SK-N-SH treated with all-trans-retinoic acid at 6 μM for 48 hours (cell line): Measurements from ENCODE around the gene CTU1.

ENCODE experiments used
- ARNTL ChIP-seq: fragments of 450-650 bp; formaldehyde crosslinking; IDR thresholded peaks from 2 replicates; pipeline ENCODE4 v1.5.0; 2020; ENCODE audit warnings: low read depth, mild to moderate bottlenecking, moderate library complexity, borderline replicate concordance
- OSR1 ChIP-seq: fragments of 250-450 bp; sonication (Bioruptor Pico); IDR thresholded peaks from 2 replicates; pipeline ENCODE4 v1.8.0; 2022; ENCODE audit warnings: moderate library complexity, mild to moderate bottlenecking, inconsistent platforms
- POU6F1 ChIP-seq: fragments of 250-450 bp; sonication (Bioruptor Pico); IDR thresholded peaks from 2 replicates; pipeline ENCODE4 v1.8.0; 2021; ENCODE audit warnings: low read depth, mild to moderate bottlenecking, moderate library complexity, borderline replicate concordance
- RARB ChIP-seq: fragments of 250-450 bp; sonication (Bioruptor Pico); IDR thresholded peaks from 2 replicates; pipeline ENCODE4 v1.8.0; 2021; ENCODE audit warnings: mild to moderate bottlenecking, moderate library complexity
- TOX ChIP-seq: fragments of 250-450 bp; sonication (Bioruptor Pico); IDR thresholded peaks from 2 replicates; pipeline ENCODE4 v1.8.0; 2021; ENCODE audit warnings: mild to moderate bottlenecking, moderate library complexity, borderline replicate concordance
- ZFP30 ChIP-seq: fragments of 450-650 bp; formaldehyde crosslinking; IDR thresholded peaks from 2 replicates; pipeline ENCODE4 v1.5.0; 2022; ENCODE audit warnings: mild to moderate bottlenecking, moderate library complexity
- ZNF565 ChIP-seq: fragments of 450-650 bp; formaldehyde crosslinking; conservative IDR thresholded peaks from 2 replicates; pipeline ENCODE4 v1.5.0; 2020; ENCODE audit warnings: low read depth, mild to moderate bottlenecking, moderate library complexity
- TF ChIP-seq, protein P1 (sequence below): fragments of 250-450 bp; sonication (Bioruptor Pico); IDR thresholded peaks from 2 replicates; pipeline ENCODE4 v1.5.1; 2021; ENCODE audit warnings: mild to moderate bottlenecking, moderate library complexity
- TF ChIP-seq, protein P2 (sequence below): fragments of 250-450 bp; sonication (Bioruptor Pico); IDR thresholded peaks from 2 replicates; pipeline ENCODE4 v1.8.0; 2020; ENCODE audit warnings: mild to moderate bottlenecking, moderate library complexity, borderline replicate concordance
- TF ChIP-seq, protein P3 (sequence below): fragments of 250-450 bp; sonication (Bioruptor Pico); IDR thresholded peaks from 2 replicates; pipeline ENCODE4 v1.5.0; 2020; ENCODE audit warnings: mild to moderate bottlenecking, moderate library complexity

DNA sequence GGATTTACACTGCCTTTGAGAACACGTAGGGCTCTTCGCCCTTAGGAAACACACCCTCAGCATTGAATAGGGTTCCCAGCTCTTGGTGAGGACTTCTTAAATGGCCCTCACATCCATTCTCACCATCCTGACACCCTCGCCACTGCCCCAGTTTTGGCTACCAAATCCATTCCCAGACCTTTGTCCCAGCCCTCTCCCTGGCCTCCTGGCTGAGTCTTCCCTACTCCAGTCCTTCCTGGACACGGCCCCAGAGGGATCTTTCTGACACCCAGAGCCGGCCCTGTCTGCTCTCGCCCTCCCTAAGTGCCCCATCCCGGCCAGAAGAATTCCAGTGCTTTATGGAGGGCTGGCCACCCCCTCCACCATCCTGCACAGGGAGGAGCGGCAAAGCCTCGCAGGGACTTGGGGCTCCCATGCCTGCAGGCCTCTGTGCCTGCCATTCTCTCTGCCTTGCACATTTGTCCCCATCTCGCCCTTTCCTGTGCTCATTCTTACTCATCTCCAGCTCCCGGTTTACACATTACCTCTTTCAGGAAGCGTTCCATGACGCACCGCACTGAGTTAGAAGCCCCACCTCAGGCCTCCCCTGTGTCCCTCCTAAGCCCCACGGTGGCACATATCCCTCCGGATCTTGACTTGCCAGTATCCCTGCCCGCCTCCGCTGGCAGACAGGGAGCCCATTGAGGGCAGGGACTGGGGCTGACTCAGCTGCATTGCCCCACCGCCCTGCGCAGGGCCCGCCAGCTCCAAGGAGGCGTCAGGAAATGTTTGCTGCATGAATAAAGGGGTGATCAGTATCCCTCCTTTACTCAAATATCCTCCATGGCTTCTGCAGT lies 14.5 kb downstream of the CTU1 start:
- TF ChIP-seq, protein P1, sequence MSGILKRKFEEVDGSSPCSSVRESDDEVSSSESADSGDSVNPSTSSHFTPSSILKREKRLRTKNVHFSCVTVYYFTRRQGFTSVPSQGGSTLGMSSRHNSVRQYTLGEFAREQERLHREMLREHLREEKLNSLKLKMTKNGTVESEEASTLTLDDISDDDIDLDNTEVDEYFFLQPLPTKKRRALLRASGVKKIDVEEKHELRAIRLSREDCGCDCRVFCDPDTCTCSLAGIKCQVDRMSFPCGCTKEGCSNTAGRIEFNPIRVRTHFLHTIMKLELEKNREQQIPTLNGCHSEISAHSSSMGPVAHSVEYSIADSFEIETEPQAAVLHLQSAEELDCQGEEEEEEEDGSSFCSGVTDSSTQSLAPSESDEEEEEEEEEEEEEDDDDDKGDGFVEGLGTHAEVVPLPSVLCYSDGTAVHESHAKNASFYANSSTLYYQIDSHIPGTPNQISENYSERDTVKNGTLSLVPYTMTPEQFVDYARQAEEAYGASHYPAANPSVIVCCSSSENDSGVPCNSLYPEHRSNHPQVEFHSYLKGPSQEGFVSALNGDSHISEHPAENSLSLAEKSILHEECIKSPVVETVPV (CRISPR knock-in tag), result no peak
- TF ChIP-seq POU6F1 (CRISPR knock-in tag) (no peak), OSR1 (CRISPR knock-in tag) (no peak), ZNF565 (CRISPR knock-in tag) (no peak), RARB (no peak), ZFP30 (CRISPR knock-in tag) (no peak), TOX (no peak), ARNTL (CRISPR knock-in tag) (no peak)
- TF ChIP-seq, protein P2, sequence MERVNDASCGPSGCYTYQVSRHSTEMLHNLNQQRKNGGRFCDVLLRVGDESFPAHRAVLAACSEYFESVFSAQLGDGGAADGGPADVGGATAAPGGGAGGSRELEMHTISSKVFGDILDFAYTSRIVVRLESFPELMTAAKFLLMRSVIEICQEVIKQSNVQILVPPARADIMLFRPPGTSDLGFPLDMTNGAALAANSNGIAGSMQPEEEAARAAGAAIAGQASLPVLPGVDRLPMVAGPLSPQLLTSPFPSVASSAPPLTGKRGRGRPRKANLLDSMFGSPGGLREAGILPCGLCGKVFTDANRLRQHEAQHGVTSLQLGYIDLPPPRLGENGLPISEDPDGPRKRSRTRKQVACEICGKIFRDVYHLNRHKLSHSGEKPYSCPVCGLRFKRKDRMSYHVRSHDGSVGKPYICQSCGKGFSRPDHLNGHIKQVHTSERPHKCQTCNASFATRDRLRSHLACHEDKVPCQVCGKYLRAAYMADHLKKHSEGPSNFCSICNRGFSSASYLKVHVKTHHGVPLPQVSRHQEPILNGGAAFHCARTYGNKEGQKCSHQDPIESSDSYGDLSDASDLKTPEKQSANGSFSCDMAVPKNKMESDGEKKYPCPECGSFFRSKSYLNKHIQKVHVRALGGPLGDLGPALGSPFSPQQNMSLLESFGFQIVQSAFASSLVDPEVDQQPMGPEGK (CRISPR knock-in tag), result no peak
- TF ChIP-seq, protein P3, sequence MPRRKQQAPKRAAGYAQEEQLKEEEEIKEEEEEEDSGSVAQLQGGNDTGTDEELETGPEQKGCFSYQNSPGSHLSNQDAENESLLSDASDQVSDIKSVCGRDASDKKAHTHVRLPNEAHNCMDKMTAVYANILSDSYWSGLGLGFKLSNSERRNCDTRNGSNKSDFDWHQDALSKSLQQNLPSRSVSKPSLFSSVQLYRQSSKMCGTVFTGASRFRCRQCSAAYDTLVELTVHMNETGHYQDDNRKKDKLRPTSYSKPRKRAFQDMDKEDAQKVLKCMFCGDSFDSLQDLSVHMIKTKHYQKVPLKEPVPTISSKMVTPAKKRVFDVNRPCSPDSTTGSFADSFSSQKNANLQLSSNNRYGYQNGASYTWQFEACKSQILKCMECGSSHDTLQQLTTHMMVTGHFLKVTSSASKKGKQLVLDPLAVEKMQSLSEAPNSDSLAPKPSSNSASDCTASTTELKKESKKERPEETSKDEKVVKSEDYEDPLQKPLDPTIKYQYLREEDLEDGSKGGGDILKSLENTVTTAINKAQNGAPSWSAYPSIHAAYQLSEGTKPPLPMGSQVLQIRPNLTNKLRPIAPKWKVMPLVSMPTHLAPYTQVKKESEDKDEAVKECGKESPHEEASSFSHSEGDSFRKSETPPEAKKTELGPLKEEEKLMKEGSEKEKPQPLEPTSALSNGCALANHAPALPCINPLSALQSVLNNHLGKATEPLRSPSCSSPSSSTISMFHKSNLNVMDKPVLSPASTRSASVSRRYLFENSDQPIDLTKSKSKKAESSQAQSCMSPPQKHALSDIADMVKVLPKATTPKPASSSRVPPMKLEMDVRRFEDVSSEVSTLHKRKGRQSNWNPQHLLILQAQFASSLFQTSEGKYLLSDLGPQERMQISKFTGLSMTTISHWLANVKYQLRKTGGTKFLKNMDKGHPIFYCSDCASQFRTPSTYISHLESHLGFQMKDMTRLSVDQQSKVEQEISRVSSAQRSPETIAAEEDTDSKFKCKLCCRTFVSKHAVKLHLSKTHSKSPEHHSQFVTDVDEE (CRISPR knock-in tag), result no peak
